Measurements from ENCODE around the gene NPC1. TPM values are rescaled to one million over a fixed set of nuclear protein-coding genes. Genes with fewer than 3 reads are reported as not detected.

NPC1 gene
- total RNA-seq, 2 donors from 2014 or later: 27.2 to 27.7 TPM

DNA sequence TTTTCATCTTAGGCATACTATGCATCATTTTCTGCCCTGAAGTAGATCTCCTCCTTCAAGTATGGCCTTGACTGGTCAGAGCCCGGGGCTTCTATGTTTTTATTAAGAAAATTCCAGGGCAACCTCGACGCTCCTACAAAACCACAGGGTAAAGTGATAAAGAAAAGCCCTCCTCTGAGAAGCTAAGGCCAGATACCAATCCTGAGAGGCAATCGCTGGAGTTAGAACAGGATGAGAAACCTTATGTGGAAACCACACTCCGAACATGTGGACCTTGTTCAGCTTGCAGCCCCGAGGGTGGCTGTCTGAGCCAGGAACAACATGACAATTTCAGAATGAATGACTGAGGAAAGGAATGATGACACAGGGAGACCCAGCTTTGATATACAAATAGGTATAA is 47.4 kb downstream of the NPC1 start:
- intact Hi-C loops (cut with DNase I): loop anchor here (10.0 kb wide), 1 partner anchor 56 kb away; no protein-coding TSS in a partner anchor
- no peak overlapping the region for H3K27ac ChIP-seq
- ATAC-seq: no peak
- peaks cover 14 to 57% of the 10 kb centered on the region in 2 donors for H3K36me3 ChIP-seq (replicated peaks in 1 of 2; ENCODE audit: insufficient read depth in 1 of 2, low read depth in 2 of 2)
- H3K9me3 ChIP-seq: no peaks in the 10 kb centered on the region
- no peaks in the 10 kb centered on the region for H3K27me3 ChIP-seq
- H3K4me3 ChIP-seq: no peak overlapping the region
- 72 to 84% methylated on average over 6 of the region's 6 CpGs for WGBS, 2 donors
- H3K4me1 ChIP-seq: no peaks in the 10 kb centered on the region
- DNase-seq: no peak
- no peak for TF ChIP-seq POLR2A (IDR thresholded peaks at IDR 0.05)
- TF ChIP-seq CTCF (IDR thresholded peaks at IDR 0.05): no peak

DNA sequence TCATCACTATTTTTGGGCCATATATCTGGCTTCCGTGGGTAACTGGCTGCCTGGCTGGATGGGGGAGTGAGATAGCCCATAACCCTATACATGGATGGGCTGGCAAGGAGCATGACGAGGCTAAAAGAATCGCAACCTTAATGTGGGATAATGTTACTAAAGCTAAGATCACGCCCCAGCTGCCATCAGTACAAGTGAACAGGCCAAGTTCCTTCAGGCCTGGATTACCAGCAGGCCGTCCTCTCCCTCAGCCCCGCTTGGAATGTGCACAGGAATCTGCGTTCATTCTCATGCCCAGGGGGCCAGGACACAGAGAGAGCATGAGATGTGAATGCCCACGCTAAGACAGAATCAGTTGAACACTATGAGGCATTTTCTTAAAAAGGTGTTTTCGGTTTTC is 48.3 kb downstream of the NPC1 start:
- H3K36me3 ChIP-seq (replicated peaks in 1 of 2; ENCODE audit: insufficient read depth in 1 of 2, low read depth in 2 of 2): peaks cover 14 to 58% of the 10 kb centered on the region in 2 donors
- intact Hi-C loops (cut with DNase I): loop anchor here (10.0 kb wide), 1 partner anchor 57 kb away; no protein-coding TSS in a partner anchor
- no peak for ATAC-seq
- no peak overlapping the region for H3K4me3 ChIP-seq
- no peaks in the 10 kb centered on the region for H3K27me3 ChIP-seq
- H3K4me1 ChIP-seq: no peaks in the 10 kb centered on the region
- H3K27ac ChIP-seq: no peak overlapping the region
- TF ChIP-seq CTCF (IDR thresholded peaks at IDR 0.05) (no peak), POLR2A (IDR thresholded peaks at IDR 0.05) (no peak)
- DNase-seq: no peak
- H3K9me3 ChIP-seq: no peaks in the 10 kb centered on the region
- WGBS, 2 donors: 91 to 96% methylated on average over 9 of the region's 9 CpGs

GRCh38 chr18:23537274-23537673 is 49.0 kb downstream of the NPC1 start:
- intact Hi-C loops (cut with DNase I): loop anchor here (10.0 kb wide), 1 partner anchor 58 kb away; no protein-coding TSS in a partner anchor
- Histone ChIP-seq H3K27ac (no peak overlapping the region), H3K36me3 (replicated peaks in 1 of 2; ENCODE audit: insufficient read depth in 1 of 2, low read depth in 2 of 2) (peaks cover 14 to 59% of the 10 kb centered on the region in 2 donors), H3K4me3 (no peak overlapping the region), H3K4me1 (no peaks in the 10 kb centered on the region), H3K27me3 (no peaks in the 10 kb centered on the region), H3K9me3 (no peaks in the 10 kb centered on the region)
- DNase-seq: no peak
- 93 to 94% methylated on average over 7 of the region's 7 CpGs for WGBS, 2 donors
- no peak for ATAC-seq
- TF ChIP-seq CTCF (IDR thresholded peaks at IDR 0.05) (no peak), POLR2A (IDR thresholded peaks at IDR 0.05) (no peak)

DNA sequence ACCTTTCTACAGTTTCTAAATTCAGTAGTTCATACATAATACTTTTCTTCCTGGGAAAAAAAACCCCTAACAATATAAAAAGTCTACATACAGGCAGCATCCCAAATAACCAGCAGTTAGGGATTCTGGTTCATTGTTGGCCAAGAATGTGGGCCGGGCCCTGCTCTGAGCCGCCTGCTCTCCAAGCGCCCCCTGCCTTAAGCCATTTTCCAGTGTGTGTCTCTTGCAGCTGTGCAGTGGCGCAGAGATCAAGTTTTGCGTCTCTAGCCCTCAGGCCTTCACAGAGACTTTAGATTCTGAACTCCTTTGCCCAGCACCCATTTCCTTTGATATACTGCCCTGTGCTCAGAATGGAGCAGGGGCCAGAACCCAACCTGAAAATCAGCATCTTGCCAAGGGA is 50.1 kb downstream of the NPC1 start:
- no peaks in the 10 kb centered on the region for H3K4me1 ChIP-seq
- no peak overlapping the region for H3K27ac ChIP-seq
- ATAC-seq (no peak), DNase-seq (no peak)
- H3K4me3 ChIP-seq: no peak overlapping the region
- H3K36me3 ChIP-seq (replicated peaks in 1 of 2; ENCODE audit: insufficient read depth in 1 of 2, low read depth in 2 of 2): peaks cover 14 to 64% of the 10 kb centered on the region in 2 donors
- H3K27me3 ChIP-seq: no peaks in the 10 kb centered on the region
- no peaks in the 10 kb centered on the region for H3K9me3 ChIP-seq
- 87 to 89% methylated on average over 5 of the region's 5 CpGs for WGBS, 2 donors
- TF ChIP-seq CTCF (IDR thresholded peaks at IDR 0.05) (no peak), POLR2A (IDR thresholded peaks at IDR 0.05) (no peak)
- intact Hi-C loops (cut with DNase I): loop anchor here (10.0 kb wide), 1 partner anchor 59 kb away; no protein-coding TSS in a partner anchor

DNA sequence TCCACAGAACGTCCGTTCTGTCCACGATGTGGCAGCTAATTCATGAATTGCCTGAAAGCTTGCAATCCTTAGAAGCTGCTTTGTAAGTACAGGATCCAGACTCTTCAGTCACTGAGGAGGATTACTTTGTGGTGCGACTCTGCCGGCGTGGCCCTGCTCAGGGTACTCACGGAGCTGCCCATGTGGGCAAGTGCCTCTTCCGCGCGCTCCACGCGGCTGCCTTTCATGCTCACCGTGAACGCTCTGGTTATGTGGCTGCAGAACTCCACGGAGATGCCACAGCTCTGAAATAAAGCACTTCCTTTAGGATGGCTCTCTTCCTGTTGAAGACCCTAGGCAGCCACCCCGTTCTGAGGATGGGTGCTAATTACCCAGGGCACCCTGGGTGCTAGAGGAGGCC is 52.0 kb downstream of the NPC1 start:
- 95 to 97% methylated on average over 3 to 16 of the region's 16 CpGs for WGBS, 2 donors
- Histone ChIP-seq H3K27ac (no peak overlapping the region), H3K4me1 (no peaks in the 10 kb centered on the region), H3K27me3 (no peaks in the 10 kb centered on the region), H3K36me3 (replicated peaks in 1 of 2; ENCODE audit: insufficient read depth in 1 of 2, low read depth in 2 of 2) (peaks cover 8 to 62% of the 10 kb centered on the region in 2 donors), H3K9me3 (no peaks in the 10 kb centered on the region), H3K4me3 (no peak overlapping the region)
- DNase-seq (no peak), ATAC-seq (no peak)
- TF ChIP-seq CTCF (IDR thresholded peaks at IDR 0.05): no peak
- no peak for TF ChIP-seq POLR2A (IDR thresholded peaks at IDR 0.05)
- intact Hi-C loops (cut with DNase I): loop anchor here (10.0 kb wide), 1 partner anchor 61 kb away; no protein-coding TSS in a partner anchor

All from body of pancreas (tissue), 4 donors.